Breast epithelium (tissue), 3 donors: ENCODE data around the gene OR6S1.

ENCODE experiments used
- CTCF ChIP-seq, 3 donors: fragments of 450-650 bp; IDR thresholded peaks; one replicate each; pipeline ENCODE4 v1.5.1; 2016 to 2017; ENCODE audit warnings: antibody characterized with exemption in 3 of 3, mild to moderate bottlenecking in 3 of 3, moderate library complexity in 3 of 3
- POLR2A ChIP-seq: fragments of 450-650 bp; IDR thresholded peaks from one replicate; pipeline ENCODE4 v1.6.1; 2016; ENCODE audit warnings: antibody characterized with exemption, mild to moderate bottlenecking, moderate library complexity
- POLR2AphosphoS5 ChIP-seq, 3 donors: sonication (generic); formaldehyde crosslinking; IDR thresholded peaks; one replicate each; pipeline ENCODE4 v1.6.1; 2017; ENCODE audit warnings: antibody characterized with exemption in 3 of 3

- TF ChIP-seq POLR2A, result no peak
- no peak for TF ChIP-seq CTCF (IDR thresholded peaks at IDR 0.05)
- TF ChIP-seq POLR2AphosphoS5 (IDR thresholded peaks at IDR 0.05), result no peak
These were observed 14.8 kb upstream of the OR6S1 start for GRCh38 chr14:20656274-20656673.
